GM23338 (cell line): ENCODE measurements around the gene FREM3. TPM values are rescaled to one million over a fixed set of nuclear protein-coding genes. Genes with fewer than 3 reads are reported as not detected.

Source experiments
- ATAC-seq: fragments of 200-7000 bp; cut with Tn5 transposase; 3 replicates; pipeline ENCODE4 v1.9.1; 2020
- DNase-seq: peaks from one replicate; pipeline ENCODE4 v3.0.0-alpha.2; 2015; ENCODE audit warnings: low spot score
- H2AFZ ChIP-seq: fragments of 200-600 bp; sonication (generic); 2 replicates; pipeline ENCODE4 v1.8.0; 2016; ENCODE audit warnings: antibody characterized with exemption, mild to moderate bottlenecking, moderate library complexity
- H3F3A ChIP-seq: fragments of 200-600 bp; sonication (generic); replicated peaks from 2 replicates; pipeline ENCODE4 v1.8.0; 2017; ENCODE audit warnings: antibody characterized with exemption, mixed run types, low read depth
- H3K27ac ChIP-seq: fragments of 200-600 bp; sonication (generic); 2 replicates; pipeline ENCODE4 v1.6.1; 2016; ENCODE audit warnings: low read depth
- H3K27me3 ChIP-seq: fragments of 200-600 bp; sonication (generic); 2 replicates; pipeline ENCODE4 v1.8.0; 2016; ENCODE audit warnings: mild to moderate bottlenecking, mixed run types, moderate library complexity; ENCODE audit not compliant: insufficient read depth
- H3K36me3 ChIP-seq: fragments of 200-600 bp; sonication (generic); 2 replicates; pipeline ENCODE4 v1.8.0; 2016; ENCODE audit warnings: mild to moderate bottlenecking; ENCODE audit not compliant: insufficient read depth
- H3K4me1 ChIP-seq: fragments of 200-600 bp; sonication (generic); 2 replicates; pipeline ENCODE4 v1.8.0; 2016; ENCODE audit warnings: mild to moderate bottlenecking, moderate library complexity; ENCODE audit not compliant: insufficient read depth
- H3K4me2 ChIP-seq: fragments of 200-600 bp; sonication (generic); 2 replicates; pipeline ENCODE4 v1.7.1; 2017; ENCODE audit warnings: mixed run types
- H3K4me3 ChIP-seq: fragments of 200-600 bp; sonication (generic); 2 replicates; pipeline ENCODE4 v1.6.1; 2016; ENCODE audit warnings: mixed run types
- H3K79me2 ChIP-seq: fragments of 200-600 bp; sonication (generic); replicated peaks from 2 replicates; pipeline ENCODE4 v1.8.0; 2017; ENCODE audit warnings: mild to moderate bottlenecking; ENCODE audit not compliant: insufficient read depth
- H3K9me2 ChIP-seq: fragments of 200-600 bp; sonication (generic); 2 replicates; pipeline ENCODE4 v1.8.0; 2017; ENCODE audit not compliant: insufficient read depth
- H4K20me1 ChIP-seq: fragments of 200-600 bp; sonication (generic); replicated peaks from 2 replicates; pipeline ENCODE4 v1.8.0; 2017; ENCODE audit warnings: mild to moderate bottlenecking; ENCODE audit not compliant: insufficient read depth
- H3K27ac Mint-ChIP-seq: 2 replicates; pipeline ENCODE4 v1.8.0; 2020; ENCODE audit warnings: inconsistent platforms, mild to moderate bottlenecking, moderate library complexity, mixed read lengths
- H3K27me3 Mint-ChIP-seq: 3 replicates; pipeline ENCODE4 v1.8.0; 2022; ENCODE audit warnings: low read depth, mild to moderate bottlenecking, moderate library complexity, mixed read lengths, inconsistent platforms; ENCODE audit not compliant: insufficient read depth, poor library complexity
- H3K36me3 Mint-ChIP-seq: 3 replicates; pipeline ENCODE4 v1.8.0; 2021; ENCODE audit warnings: low read depth, mild to moderate bottlenecking, inconsistent platforms, moderate library complexity, mixed read lengths
- H3K4me1 Mint-ChIP-seq: 3 replicates; pipeline ENCODE4 v1.8.0; 2020; ENCODE audit warnings: mild to moderate bottlenecking, inconsistent platforms, mixed read lengths
- H3K4me3 Mint-ChIP-seq: 3 replicates; pipeline ENCODE4 v1.8.0; 2021; ENCODE audit warnings: moderate library complexity, mild to moderate bottlenecking, inconsistent platforms, mixed read lengths
- H3K9me3 Mint-ChIP-seq: 3 replicates; pipeline ENCODE4 v1.8.0; 2020; ENCODE audit warnings: moderate library complexity, mild to moderate bottlenecking, inconsistent platforms, mixed read lengths
- ETS1 ChIP-seq: IDR thresholded peaks from 2 replicates; pipeline ENCODE4 v1.6.1; 2016; ENCODE audit warnings: antibody characterized with exemption
- NANOG ChIP-seq: IDR thresholded peaks from 2 replicates; pipeline ENCODE4 v1.6.1; 2016; ENCODE audit warnings: antibody characterized with exemption, borderline replicate concordance
- POLR2AphosphoS5 ChIP-seq: IDR thresholded peaks from 2 replicates; pipeline ENCODE4 v1.6.1; 2016; ENCODE audit warnings: antibody characterized with exemption, low read depth
- REST ChIP-seq: IDR thresholded peaks from one replicate; pipeline ENCODE4 v1.6.1; 2018; ENCODE audit warnings: antibody characterized with exemption; ENCODE audit not compliant: unreplicated experiment
- STAT1 ChIP-seq: IDR thresholded peaks from one replicate; pipeline ENCODE4 v1.6.1; 2016; ENCODE audit warnings: antibody characterized with exemption; ENCODE audit not compliant: unreplicated experiment
- ZNF114 ChIP-seq: fragments of 250-450 bp; sonication (Bioruptor Pico); IDR thresholded peaks from 2 replicates; pipeline ENCODE4 v1.5.0; 2020; ENCODE audit warnings: mild to moderate bottlenecking, moderate library complexity
- ZNF331 ChIP-seq: fragments of 250-450 bp; sonication (Bioruptor Pico); IDR thresholded peaks from 2 replicates; pipeline ENCODE4 v1.5.0; 2020; ENCODE audit warnings: low read depth, mild to moderate bottlenecking, moderate library complexity
- ZNF462 ChIP-seq: fragments of 250-450 bp; sonication (Bioruptor Pico); IDR thresholded peaks from 2 replicates; pipeline ENCODE4 v1.5.0; 2020; ENCODE audit warnings: mild to moderate bottlenecking, moderate library complexity
- polyA plus RNA-seq: library from polyadenylated mRNA; unstranded; fragments of >200 nt; fragmentation: Nextera tagmentation; extraction: Ambion mirVana; gene quantifications from 2 replicates; pipeline ENCODE4 v1.2.1, GENCODE V29; 2016
- total RNA-seq: library from RNA; depleted of rRNA; stranded (reverse); fragments of >200 nt; shearing (Covaris generic); gene quantifications from 2 replicates; pipeline ENCODE4 v1.2.3, GENCODE V29; 2014

FREM3 gene
- total and polyA plus RNA-seq, 2 experiments from 2014 or later = 0.03 to 0.07 TPM

GRCh38 chr4:143609492-143609891 lies 91.0 kb downstream of the FREM3 start:
- Mint-ChIP-seq H3K27ac (no peak overlapping the region), H3K36me3 (no peaks in the 10 kb centered on the region), H3K9me3 (no peaks in the 10 kb centered on the region; the same call in 2 of the 3 replicates), H3K27me3 (no peaks in the 10 kb centered on the region), H3K4me1 (no peaks in the 10 kb centered on the region), H3K4me3 (no peak overlapping the region)
- H3K36me3 ChIP-seq = no peaks in the 10 kb centered on the region
- H3K9me2 ChIP-seq = no peaks in the 10 kb centered on the region
- no peak overlapping the region for H3K4me2 ChIP-seq
- no peak overlapping the region for H3K27ac ChIP-seq
- no peaks in the 10 kb centered on the region for H3K79me2 ChIP-seq
- no peak for TF ChIP-seq POLR2AphosphoS5
- TF ChIP-seq NANOG = no peak
- TF ChIP-seq REST = no peak
- no peak for TF ChIP-seq ETS1
- TF ChIP-seq STAT1 = no peak
- no peak for TF ChIP-seq ZNF462 (CRISPR knock-in tag)
- TF ChIP-seq ZNF114 (CRISPR knock-in tag) = no peak
- no peak for TF ChIP-seq ZNF331 (CRISPR knock-in tag)
- no peak for ATAC-seq
- H3K4me3 ChIP-seq = no peak overlapping the region
- H3K4me1 ChIP-seq = no peaks in the 10 kb centered on the region
- no peak overlapping the region for H2AFZ ChIP-seq
- no peaks in the 10 kb centered on the region for H3F3A ChIP-seq
- DNase-seq = no peak
- H3K27me3 ChIP-seq = no peaks in the 10 kb centered on the region
- no peaks in the 10 kb centered on the region for H4K20me1 ChIP-seq
